ENCODE measurements around the gene ZNF736.
"Not testable (repeated sequence)": the region's sequence is repeated elsewhere in the genome, so short reads cannot be mapped to it uniquely, and the experiment has no call there.

The ZNF736 gene

DNA sequence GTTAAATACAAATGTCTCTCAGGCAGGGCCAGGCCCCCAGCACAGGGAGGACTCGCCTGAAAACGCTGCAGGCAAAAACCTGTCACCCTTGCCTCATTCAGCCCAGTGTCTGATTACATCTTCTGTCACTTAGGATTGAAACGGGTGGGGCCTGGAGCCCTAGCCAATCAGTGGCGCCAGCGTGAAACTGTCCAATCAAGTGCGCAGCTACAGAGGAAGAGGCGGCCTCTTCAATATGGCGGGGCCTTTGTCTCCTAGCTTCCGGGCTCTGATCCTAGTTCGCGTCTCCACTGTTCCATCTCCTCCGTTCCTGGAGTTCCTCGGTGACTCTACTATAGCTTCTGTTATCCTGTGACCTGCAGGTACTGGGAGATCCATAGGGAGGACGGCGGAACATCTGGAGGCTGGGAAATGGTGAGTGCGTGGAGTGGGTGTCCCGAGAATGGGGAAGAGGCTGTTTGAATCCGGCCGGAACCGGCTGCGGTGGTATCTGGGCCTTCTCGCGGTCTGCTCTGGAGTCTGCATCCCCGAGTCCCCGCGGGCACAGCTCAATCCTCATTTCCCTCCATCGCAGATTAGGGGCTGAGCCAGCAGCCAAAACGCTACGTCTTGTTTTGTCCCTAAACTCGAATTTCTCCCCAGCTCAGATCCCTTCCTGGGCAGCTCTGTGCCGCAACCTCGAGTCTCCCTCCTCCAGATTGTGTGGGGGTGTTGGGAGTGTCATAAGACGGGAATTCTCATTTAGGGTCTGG is at the start of gene ZNF736:
TSS of gene ZNF736 (plus strand) at position 222 of the 752 bp plus-strand sequence. CDS start at position 412, 190 bp downstream.
- H3K4me3 ChIP-seq, result peak within 1 kb of the TSS; percentile 74
- peak; percentile 84 to 90 for DNase-seq (ENCODE audit: low spot score in 2 of 2)
- in situ Hi-C loops (cut with MboI; ENCODE audit: low sequenced_read_pairs), result no loop called here

DNA sequence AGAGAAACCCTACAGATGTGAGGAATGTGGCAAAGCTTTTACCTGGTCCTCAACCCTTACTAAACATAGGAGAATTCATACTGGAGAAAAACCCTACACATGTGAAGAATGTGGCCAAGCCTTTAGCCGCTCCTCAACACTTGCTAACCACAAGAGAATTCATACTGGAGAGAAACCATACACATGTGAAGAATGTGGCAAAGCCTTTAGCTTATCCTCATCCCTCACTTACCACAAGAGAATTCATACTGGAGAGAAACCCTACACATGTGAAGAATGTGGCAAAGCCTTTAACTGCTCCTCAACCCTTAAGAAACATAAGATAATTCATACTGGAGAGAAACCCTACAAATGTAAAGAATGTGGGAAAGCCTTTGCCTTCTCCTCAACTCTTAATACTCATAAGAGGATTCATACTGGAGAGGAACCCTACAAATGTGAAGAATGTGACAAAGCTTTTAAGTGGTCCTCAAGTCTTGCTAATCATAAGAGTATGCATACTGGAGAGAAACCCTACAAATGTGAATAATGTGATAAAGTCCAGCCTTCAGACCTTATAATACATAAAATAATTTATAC is 47.3 kb upstream of the ZNF736 start:
- H3K36me3 ChIP-seq (replicated peaks), result no peaks in the 10 kb centered on the region
- no peaks in the 10 kb centered on the region for H3K4me1 ChIP-seq
- no peaks in the 10 kb centered on the region for H3K27me3 ChIP-seq (ENCODE audit: low read depth)
- H3K9me3 ChIP-seq, result peaks cover 7% of the 10 kb centered on the region
- no peak overlapping the region for H3K4me3 ChIP-seq
- in situ Hi-C loops (cut with MboI; ENCODE audit: low sequenced_read_pairs), result no loop called here
- DNase-seq (ENCODE audit: low spot score in 2 of 2), result no peak

More for the DNA sequence above, at the start of gene ZNF736:
- H3K27me3 ChIP-seq (ENCODE audit: low read depth), result no peaks in the 10 kb centered on the region
- H3K36me3 ChIP-seq (replicated peaks), result no peaks in the 10 kb centered on the region
- H3K9me3 ChIP-seq, result no peaks in the 10 kb centered on the region
- no peaks in the 10 kb centered on the region for H3K4me1 ChIP-seq

DNA sequence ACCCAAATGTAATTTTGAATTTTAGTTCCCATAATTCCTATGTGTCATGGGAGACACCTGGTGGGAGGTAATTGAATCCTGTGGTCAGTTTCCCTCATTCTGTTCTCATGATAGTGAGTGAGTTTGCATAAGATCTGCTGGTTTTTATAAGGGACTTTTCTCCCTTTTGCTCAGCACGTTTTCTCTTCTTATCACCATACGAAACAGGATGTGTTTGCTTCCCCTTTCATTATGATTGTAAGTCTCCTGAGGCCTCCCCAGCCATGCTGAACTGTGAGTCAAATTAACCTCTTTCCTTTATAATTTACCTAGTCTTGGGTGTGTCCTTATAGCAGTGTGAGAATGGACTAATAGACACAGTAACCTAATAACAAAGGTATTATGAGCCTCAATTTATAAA is 36.1 kb upstream of the ZNF736 start:
- no peaks in the 10 kb centered on the region for H3K4me1 ChIP-seq
- no peaks in the 10 kb centered on the region for H3K27me3 ChIP-seq (ENCODE audit: low read depth)
- no peaks in the 10 kb centered on the region for H3K9me3 ChIP-seq
- no peak overlapping the region for H3K4me3 ChIP-seq
- no peaks in the 10 kb centered on the region for H3K36me3 ChIP-seq (replicated peaks)
- no peak for DNase-seq (ENCODE audit: low spot score in 2 of 2)
- in situ Hi-C loops (cut with MboI; ENCODE audit: low sequenced_read_pairs), result no loop called here

DNA sequence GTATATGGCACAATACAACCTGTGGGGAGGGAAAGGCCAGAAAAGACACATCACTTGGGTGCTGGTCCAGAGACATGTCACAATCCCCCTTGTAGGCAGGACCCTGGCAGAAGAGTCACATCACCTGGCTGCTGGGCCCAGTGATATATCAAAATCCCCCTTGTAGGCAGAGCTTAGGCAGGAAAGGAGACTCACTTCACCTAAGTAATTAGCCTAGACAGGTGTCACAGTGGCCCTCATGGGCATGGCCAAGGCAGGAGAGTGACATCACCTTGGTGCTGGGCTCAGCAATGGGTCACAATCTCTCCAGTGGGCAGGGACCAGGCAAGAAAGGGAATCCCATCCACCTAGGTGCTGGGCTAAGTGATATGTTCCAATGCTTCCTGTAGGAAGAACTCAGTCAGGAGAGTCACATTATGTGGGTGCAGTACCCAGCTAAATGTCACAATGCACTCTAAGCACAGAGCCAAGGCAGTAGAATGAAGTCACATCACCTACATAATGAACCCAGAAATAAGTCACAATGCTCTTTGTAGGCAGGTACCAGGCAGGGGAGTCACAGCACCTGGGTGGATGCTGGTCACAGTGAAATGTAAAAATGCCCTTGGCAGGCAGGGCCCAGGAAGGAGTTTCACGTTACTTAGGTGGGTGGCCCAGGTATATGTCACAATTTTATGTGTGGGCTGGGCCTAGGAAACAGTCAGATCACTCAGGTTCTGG is 18.9 kb upstream of the ZNF736 start:
- no peaks in the 10 kb centered on the region for H3K9me3 ChIP-seq
- H3K4me1 ChIP-seq, result no peaks in the 10 kb centered on the region
- H3K27me3 ChIP-seq (ENCODE audit: low read depth), result no peaks in the 10 kb centered on the region
- in situ Hi-C loops (cut with MboI; ENCODE audit: low sequenced_read_pairs), result no loop called here
- DNase-seq (ENCODE audit: low spot score in 2 of 2), result no peak
- no peak overlapping the region for H3K4me3 ChIP-seq
- no peaks in the 10 kb centered on the region for H3K36me3 ChIP-seq (replicated peaks)

DNA sequence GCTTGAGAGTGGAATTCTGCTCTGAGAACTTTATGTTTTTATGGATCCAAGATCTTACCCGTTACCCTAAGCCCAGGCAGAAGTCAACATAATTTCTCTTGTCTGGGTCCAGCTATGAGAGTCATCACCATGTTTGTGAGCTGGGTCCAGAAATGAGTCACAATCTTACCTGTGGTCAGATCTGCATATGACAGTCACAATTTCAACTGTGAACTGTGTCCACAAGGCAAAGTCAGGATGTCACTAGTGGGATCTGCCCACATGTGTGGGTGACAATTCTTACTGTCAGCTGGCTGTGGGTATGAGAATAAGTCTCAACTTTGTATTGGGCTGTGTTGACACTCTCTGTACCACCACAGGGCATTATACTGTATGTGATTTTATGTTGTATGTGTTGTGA is 16.3 kb upstream of the ZNF736 start:
- in situ Hi-C loops (cut with MboI; ENCODE audit: low sequenced_read_pairs); DNase-seq (ENCODE audit: low spot score in 2 of 2); H3K36me3 ChIP-seq (replicated peaks); H3K27me3 ChIP-seq (ENCODE audit: low read depth); H3K4me1 ChIP-seq; H3K9me3 ChIP-seq; H3K4me3 ChIP-seq: not testable (repeated sequence)

DNA sequence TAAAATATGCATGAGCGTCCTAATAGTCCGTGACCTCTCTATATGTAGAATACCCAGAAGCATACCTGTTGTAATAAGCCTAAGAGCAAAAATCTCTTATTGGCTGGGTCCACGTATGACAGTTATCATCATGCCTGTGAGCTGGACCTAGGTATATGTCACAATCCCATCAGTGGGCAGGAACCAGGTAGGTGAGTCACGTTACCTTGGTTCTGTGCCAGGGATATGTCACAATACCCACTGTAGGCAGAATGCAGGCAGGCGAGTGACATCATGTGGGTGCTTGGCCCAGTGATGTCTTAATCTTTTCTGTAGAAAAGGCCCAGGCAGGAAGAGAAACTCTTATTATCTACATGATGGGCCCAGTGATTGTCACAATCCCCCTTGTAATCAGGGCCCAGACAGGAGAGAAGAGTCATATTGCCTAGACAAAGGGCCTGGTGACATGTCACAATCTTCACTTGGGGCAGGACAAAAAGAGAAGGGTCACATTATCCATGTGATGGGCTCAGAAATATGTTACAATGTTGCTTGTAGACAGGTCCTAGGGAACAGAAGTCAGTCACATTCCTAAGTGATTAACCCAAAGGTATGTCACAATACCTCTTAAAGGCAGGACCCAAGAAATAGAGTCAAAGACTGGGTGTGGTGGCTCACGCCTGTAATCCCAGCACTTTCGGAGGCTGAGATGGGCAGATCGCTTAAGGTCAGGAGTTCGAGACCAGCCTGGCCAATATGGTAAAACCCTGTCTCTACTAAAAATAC is 12.9 kb upstream of the ZNF736 start:
- DNase-seq (ENCODE audit: low spot score in 2 of 2), result no peak
- H3K27me3 ChIP-seq (ENCODE audit: low read depth), result no peaks in the 10 kb centered on the region
- H3K4me1 ChIP-seq, result no peaks in the 10 kb centered on the region
- no peak overlapping the region for H3K4me3 ChIP-seq
- H3K36me3 ChIP-seq (replicated peaks), result no peaks in the 10 kb centered on the region
- in situ Hi-C loops (cut with MboI; ENCODE audit: low sequenced_read_pairs), result no loop called here
- H3K9me3 ChIP-seq, result no peaks in the 10 kb centered on the region

DNA sequence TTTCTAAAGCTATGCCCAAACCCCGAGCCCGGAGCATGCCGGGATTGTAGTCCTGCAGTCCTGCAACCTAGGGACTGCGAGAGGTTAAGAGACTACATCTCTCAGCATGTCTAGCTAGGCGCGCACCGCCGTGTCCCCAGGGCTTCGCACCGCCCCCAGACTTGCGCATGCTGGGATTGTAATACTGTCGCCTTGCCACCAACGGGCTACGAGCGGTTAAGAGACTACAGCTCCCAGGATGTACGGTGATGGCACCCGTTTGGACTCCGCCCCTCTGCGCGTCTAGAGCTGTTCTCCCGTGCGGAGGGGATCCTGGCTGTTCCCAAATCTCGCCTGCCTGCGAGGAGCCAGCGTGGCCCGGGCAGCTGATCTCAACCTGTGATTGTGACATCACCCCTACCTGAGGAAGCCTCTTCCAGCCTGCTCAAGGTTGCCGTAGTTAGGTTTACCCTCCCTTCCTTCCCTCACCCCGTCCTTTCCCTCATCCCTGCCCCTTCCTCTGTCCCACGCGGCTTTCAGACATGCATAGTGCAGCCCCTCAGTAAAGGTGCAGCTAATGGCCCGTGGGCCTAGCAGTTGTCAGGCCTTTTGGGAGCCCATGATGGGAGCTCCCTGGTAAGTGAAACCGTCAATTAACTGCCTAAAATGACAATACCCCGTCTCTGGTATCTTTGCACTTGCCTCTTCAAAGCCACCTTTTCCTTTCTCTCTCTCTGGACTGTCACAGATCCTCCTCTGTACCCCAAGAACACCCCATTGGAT is 6.3 kb upstream of the ZNF736 start:
- DNase-seq (ENCODE audit: low spot score in 2 of 2), result no peak
- in situ Hi-C loops (cut with MboI; ENCODE audit: low sequenced_read_pairs), result no loop called here
- no peaks in the 10 kb centered on the region for H3K36me3 ChIP-seq (replicated peaks)
- no peaks in the 10 kb centered on the region for H3K27me3 ChIP-seq (ENCODE audit: low read depth)
- no peaks in the 10 kb centered on the region for H3K9me3 ChIP-seq
- H3K4me3 ChIP-seq, result no peak overlapping the region
- H3K4me1 ChIP-seq, result no peaks in the 10 kb centered on the region

DNA sequence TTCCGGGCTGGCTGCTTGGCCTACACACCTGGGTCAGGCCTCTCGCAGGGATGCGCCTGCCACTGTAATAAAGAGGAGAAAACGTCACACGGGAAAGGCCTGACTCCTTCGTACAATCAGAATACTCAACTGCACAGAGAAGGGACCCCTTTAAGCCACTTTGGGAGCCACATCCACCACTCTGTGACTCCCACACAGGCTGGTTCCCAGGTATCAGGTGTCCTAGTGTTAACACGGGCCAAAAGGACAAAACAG is 5.8 kb upstream of the ZNF736 start:
- H3K4me3 ChIP-seq, result no peak overlapping the region
- H3K4me1 ChIP-seq, result no peaks in the 10 kb centered on the region
- DNase-seq (ENCODE audit: low spot score in 2 of 2), result no peak
- in situ Hi-C loops (cut with MboI; ENCODE audit: low sequenced_read_pairs), result no loop called here
- H3K36me3 ChIP-seq (replicated peaks), result no peaks in the 10 kb centered on the region
- H3K9me3 ChIP-seq, result no peaks in the 10 kb centered on the region
- no peaks in the 10 kb centered on the region for H3K27me3 ChIP-seq (ENCODE audit: low read depth)

DNA sequence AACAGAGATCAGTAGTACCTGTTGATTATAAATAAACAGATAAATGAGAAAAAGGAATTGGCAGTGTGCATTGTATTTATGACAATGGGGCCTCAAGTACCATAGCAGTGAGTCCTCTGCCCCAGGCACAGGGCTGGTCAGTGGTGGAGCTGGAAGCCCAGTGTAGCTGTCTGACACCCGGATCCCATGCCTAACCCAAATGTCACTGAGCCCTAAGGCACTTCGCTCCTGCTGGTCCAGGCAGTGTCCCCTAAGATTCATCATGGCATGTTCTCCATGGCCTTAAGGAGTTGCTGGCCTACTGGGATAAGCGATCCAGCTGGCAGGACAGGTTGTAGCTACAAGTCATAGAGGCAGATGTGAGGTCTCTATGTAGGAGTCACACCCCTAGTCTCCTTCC is 3.3 kb upstream of the ZNF736 start:
- in situ Hi-C loops (cut with MboI; ENCODE audit: low sequenced_read_pairs), result no loop called here
- Histone ChIP-seq H3K27me3 (ENCODE audit: low read depth) (no peaks in the 10 kb centered on the region), H3K4me3 (no peak overlapping the region), H3K4me1 (no peaks in the 10 kb centered on the region), H3K9me3 (no peaks in the 10 kb centered on the region), H3K36me3 (replicated peaks) (no peaks in the 10 kb centered on the region)
- no peak for DNase-seq (ENCODE audit: low spot score in 2 of 2)

DNA sequence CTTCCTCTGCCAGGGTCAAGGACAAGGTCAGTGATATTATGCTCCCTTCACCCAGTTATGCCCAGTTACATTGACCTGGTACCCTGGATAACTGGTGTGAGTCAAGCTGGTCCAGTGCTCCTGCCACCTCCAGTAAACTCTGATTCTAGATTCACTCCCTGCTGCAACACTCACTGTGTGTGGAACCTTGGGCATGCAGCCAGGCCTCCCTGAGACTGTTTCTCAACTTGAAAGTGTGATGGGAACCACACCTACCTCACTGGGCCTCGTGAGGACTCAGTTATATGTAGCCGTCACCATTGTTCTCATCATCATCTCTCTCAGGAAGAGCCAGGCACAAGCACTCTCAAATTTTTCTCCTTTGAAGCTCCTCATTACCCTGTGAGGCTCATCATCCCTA is 935 bp upstream of the ZNF736 start:
- no peaks in the 10 kb centered on the region for H3K4me1 ChIP-seq
- H3K27me3 ChIP-seq (ENCODE audit: low read depth), result no peaks in the 10 kb centered on the region
- H3K4me3 ChIP-seq, result no peak overlapping the region
- DNase-seq (ENCODE audit: low spot score in 2 of 2), result no peak
- H3K9me3 ChIP-seq, result no peaks in the 10 kb centered on the region
- no peaks in the 10 kb centered on the region for H3K36me3 ChIP-seq (replicated peaks)
- in situ Hi-C loops (cut with MboI; ENCODE audit: low sequenced_read_pairs), result no loop called here

DNA sequence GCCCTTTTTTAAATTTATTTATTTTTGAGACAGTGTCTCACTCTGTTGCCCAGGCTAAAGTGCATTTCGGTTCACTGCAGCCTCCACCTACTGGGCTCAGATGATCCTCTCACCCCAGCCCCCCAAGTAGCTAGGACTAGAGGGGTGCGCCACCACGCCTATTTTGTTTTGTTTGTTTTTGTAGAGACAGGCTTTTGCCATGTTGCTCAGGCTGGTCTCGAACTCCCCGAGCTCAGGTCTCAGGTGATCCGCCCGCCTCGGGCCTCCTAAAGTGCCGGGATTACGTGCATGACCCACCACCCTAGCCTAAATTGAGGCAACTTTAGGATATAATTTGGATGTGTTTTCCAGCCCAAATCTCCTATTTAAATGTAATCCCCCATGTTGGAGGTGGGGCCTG is 805 bp downstream of the ZNF736 start:
- Histone ChIP-seq H3K4me1 (no peaks in the 10 kb centered on the region), H3K9me3 (no peaks in the 10 kb centered on the region), H3K27me3 (ENCODE audit: low read depth) (no peaks in the 10 kb centered on the region), H3K36me3 (replicated peaks) (no peaks in the 10 kb centered on the region), H3K4me3 (peak overlapping the region; percentile 74)
- in situ Hi-C loops (cut with MboI; ENCODE audit: low sequenced_read_pairs), result no loop called here
- DNase-seq (ENCODE audit: low spot score in 2 of 2), result no peak

DNA sequence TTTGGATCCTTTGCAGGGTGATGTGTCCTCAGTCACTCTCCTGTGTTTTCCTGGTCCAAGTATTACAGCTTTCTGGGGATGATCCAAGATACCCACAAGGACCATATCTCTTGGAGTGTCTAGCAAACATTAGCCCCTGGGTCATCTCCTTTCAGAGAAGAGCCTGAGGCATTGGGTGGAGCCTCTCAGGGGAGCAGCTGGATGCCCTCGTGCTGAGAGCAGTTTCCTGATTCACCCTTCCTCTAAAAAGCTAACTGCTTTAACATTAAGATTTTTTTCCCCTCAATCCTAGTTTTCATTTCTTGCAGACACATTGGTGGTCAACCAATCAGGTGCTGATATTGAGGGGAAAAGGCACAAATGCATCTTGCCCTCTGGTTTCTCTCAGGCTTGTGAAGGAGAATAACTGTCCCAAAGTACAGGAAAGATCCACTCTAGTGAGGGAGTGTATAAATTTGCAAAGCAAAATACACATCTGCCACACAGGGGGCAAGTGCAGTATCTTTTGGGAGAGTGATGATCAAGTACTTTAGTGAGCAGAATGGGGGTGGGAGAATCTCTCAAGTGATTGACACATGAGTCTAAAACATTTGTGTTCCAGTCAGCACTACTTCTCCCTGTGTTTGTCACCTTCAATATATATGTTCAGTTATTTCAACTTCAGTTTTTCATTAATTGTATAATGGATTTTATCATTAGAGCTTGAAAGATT is 2.4 kb downstream of the ZNF736 start:
- H3K4me1 ChIP-seq; H3K4me3 ChIP-seq; H3K36me3 ChIP-seq (replicated peaks); H3K9me3 ChIP-seq; in situ Hi-C loops (cut with MboI; ENCODE audit: low sequenced_read_pairs); H3K27me3 ChIP-seq (ENCODE audit: low read depth); DNase-seq (ENCODE audit: low spot score in 2 of 2): not testable (repeated sequence)
